T-helper 17 cell (primary cell): Measurements from ENCODE around the gene TAOK3. TPM values are rescaled to one million over a fixed set of nuclear protein-coding genes. Genes with fewer than 3 reads are reported as not detected.
A peak's percentile ranks its signal among the peaks of the same experiment; 100 is the strongest.
"Not testable (repeated sequence)": the region's sequence is repeated elsewhere in the genome, so short reads cannot be mapped to it uniquely, and the experiment has no call there.

ENCODE experiments used
- ATAC-seq: fragments of 150-1000 bp; cut with Tn5 transposase; 2 replicates; pipeline ENCODE4 v1.10.0; 2021; ENCODE audit warnings: mild to moderate bottlenecking, moderate library complexity
- DNase-seq, 3 donors: peaks; one replicate each; pipeline versions ENCODE4 v3.0.0 to v3.0.0-alpha.2; 2020 to 2021
- H3K9me3 ChIP-seq: one replicate; pipeline ENCODE4 v1.7.0; 2013; ENCODE audit warnings: low read length, mild to moderate bottlenecking; ENCODE audit not compliant: control insufficient read depth, poor library complexity, severe bottlenecking
- H3K27ac Mint-ChIP-seq: one replicate; pipeline ENCODE4 v1.8.0; 2022; ENCODE audit warnings: mild to moderate bottlenecking, moderate library complexity, mixed read lengths
- H3K27me3 Mint-ChIP-seq: one replicate; pipeline ENCODE4 v1.8.0; 2022; ENCODE audit warnings: mixed read lengths
- H3K36me3 Mint-ChIP-seq: one replicate; pipeline ENCODE4 v1.8.0; 2022; ENCODE audit warnings: low read depth, mixed read lengths
- H3K4me1 Mint-ChIP-seq: one replicate; pipeline ENCODE4 v1.8.0; 2022; ENCODE audit warnings: mild to moderate bottlenecking, mixed read lengths
- H3K4me3 Mint-ChIP-seq: one replicate; pipeline ENCODE4 v1.8.0; 2022; ENCODE audit warnings: mild to moderate bottlenecking, moderate library complexity, mixed read lengths
- total RNA-seq, 4 donors: library from RNA in 2 of 4; stranded (reverse) in 2 of 4; gene quantifications; one replicate each; pipeline ENCODE4 v1.2.3 and lab custom pipeline; 2022 to 2026

TAOK3 gene
- total RNA-seq (10 to 100 TPM; 77.8 to 82.2 TPM), total RNA-seq (lab: John Stamatoyannopoulos, UW) (84.4 to 106 reads per million in 2 donors)

GRCh38 chr12:118372541-118373495 is at the start of gene TAOK3:
TAOK3 (minus strand) TSS chr12:118372907; CDS start chr12:118255567, 117,340 bp downstream.
- Mint-ChIP-seq H3K4me1 (peaks cover 39% of the 10 kb centered on the region), H3K27me3 (no peaks in the 10 kb centered on the region), H3K4me3 (peak within 1 kb of the TSS; percentile 96), H3K27ac (peak within 1 kb of the TSS; percentile 86), H3K36me3 (peaks cover 2% of the 10 kb centered on the region)
- no peaks in the 10 kb centered on the region for H3K9me3 ChIP-seq
- DNase-seq (peak; percentile 94 to 97 (median 95)), ATAC-seq (peak; percentile 89)

- H3K27me3 Mint-ChIP-seq, result no peaks in the 10 kb centered on the region
- no peak overlapping the region for H3K4me3 Mint-ChIP-seq
- H3K27ac Mint-ChIP-seq, result no peak overlapping the region
Measured at GRCh38 chr12:118420673-118421072, 48.0 kb upstream of the TAOK3 start.

GRCh38 chr12:118418385-118419057 is 45.8 kb upstream of the TAOK3 start:
- no peaks in the 10 kb centered on the region for H3K9me3 ChIP-seq
- H3K36me3 Mint-ChIP-seq, result peaks cover 19% of the 10 kb centered on the region
- no peak overlapping the region for H3K4me3 Mint-ChIP-seq
- no peaks in the 10 kb centered on the region for H3K27me3 Mint-ChIP-seq
- no peak overlapping the region for H3K27ac Mint-ChIP-seq
- DNase-seq, result no peak
- H3K4me1 Mint-ChIP-seq, result no peaks in the 10 kb centered on the region
- no peak for ATAC-seq

More at GRCh38 chr12:118420673-118421072, 48.0 kb upstream of the TAOK3 start:
- Mint-ChIP-seq H3K4me1 (no peaks in the 10 kb centered on the region), H3K36me3 (peaks cover 6% of the 10 kb centered on the region)
- H3K9me3 ChIP-seq, result no peaks in the 10 kb centered on the region
- DNase-seq (no peak), ATAC-seq (no peak)

- Mint-ChIP-seq H3K27me3 (no peaks in the 10 kb centered on the region), H3K36me3 (peaks cover 19% of the 10 kb centered on the region), H3K27ac (no peak overlapping the region), H3K4me3 (no peak overlapping the region), H3K4me1 (no peaks in the 10 kb centered on the region)
- peaks cover under 1% of the 10 kb centered on the region for H3K9me3 ChIP-seq
- ATAC-seq (no peak), DNase-seq (no peak)
Measured at GRCh38 chr12:118417942-118418341, 45.2 kb upstream of the TAOK3 start.

GRCh38 chr12:118409834-118410233 is 37.1 kb upstream of the TAOK3 start:
- no peaks in the 10 kb centered on the region for H3K27me3 Mint-ChIP-seq
- DNase-seq, result no peak
- peaks cover 19% of the 10 kb centered on the region for H3K36me3 Mint-ChIP-seq
- peaks cover 8% of the 10 kb centered on the region for H3K9me3 ChIP-seq
- H3K4me3 Mint-ChIP-seq, result no peak overlapping the region
- H3K4me1 Mint-ChIP-seq, result no peaks in the 10 kb centered on the region
- H3K27ac Mint-ChIP-seq, result no peak overlapping the region
- no peak for ATAC-seq

- H3K9me3 ChIP-seq, DNase-seq, ATAC-seq, H3K27ac Mint-ChIP-seq, H3K4me1 Mint-ChIP-seq, H3K4me3 Mint-ChIP-seq, H3K27me3 Mint-ChIP-seq: not testable (repeated sequence)
- peaks cover 11% of the 10 kb centered on the region for H3K36me3 Mint-ChIP-seq
Measured at GRCh38 chr12:118408241-118408640, 35.5 kb upstream of the TAOK3 start.

GRCh38 chr12:118404876-118405521 is 32.3 kb upstream of the TAOK3 start:
- no peaks in the 10 kb centered on the region for H3K4me1 Mint-ChIP-seq
- no peaks in the 10 kb centered on the region for H3K9me3 ChIP-seq
- ATAC-seq (peak; percentile 58), DNase-seq (peak in 2 of 3 donors; percentile 15 to 36)
- H3K36me3 Mint-ChIP-seq, result peaks cover 3% of the 10 kb centered on the region
- no peak overlapping the region for H3K27ac Mint-ChIP-seq
- no peak overlapping the region for H3K4me3 Mint-ChIP-seq
- H3K27me3 Mint-ChIP-seq, result no peaks in the 10 kb centered on the region

- Mint-ChIP-seq H3K4me3 (no peak overlapping the region), H3K27ac (peak overlapping the region; percentile 54), H3K36me3 (peaks cover 11% of the 10 kb centered on the region), H3K4me1 (peaks cover 5% of the 10 kb centered on the region), H3K27me3 (no peaks in the 10 kb centered on the region)
- ATAC-seq, result no peak
- H3K9me3 ChIP-seq, result no peaks in the 10 kb centered on the region
- no peak for DNase-seq
Measured at GRCh38 chr12:118402251-118402650, 29.5 kb upstream of the TAOK3 start.

GRCh38 chr12:118398940-118399339 is 26.2 kb upstream of the TAOK3 start:
- ATAC-seq, result no peak
- H3K27ac Mint-ChIP-seq, result peak overlapping the region; percentile 84
- no peaks in the 10 kb centered on the region for H3K9me3 ChIP-seq
- no peaks in the 10 kb centered on the region for H3K27me3 Mint-ChIP-seq
- no peak overlapping the region for H3K4me3 Mint-ChIP-seq
- DNase-seq, result no peak
- peaks cover 15% of the 10 kb centered on the region for H3K36me3 Mint-ChIP-seq
- peaks cover 5% of the 10 kb centered on the region for H3K4me1 Mint-ChIP-seq

- H3K9me3 ChIP-seq, result no peaks in the 10 kb centered on the region
- Mint-ChIP-seq H3K4me1 (peaks cover 5% of the 10 kb centered on the region), H3K27me3 (no peaks in the 10 kb centered on the region), H3K36me3 (peaks cover 15% of the 10 kb centered on the region), H3K4me3 (no peak overlapping the region), H3K27ac (peak overlapping the region; percentile 84)
- ATAC-seq, result no peak
- DNase-seq, result no peak
Measured at GRCh38 chr12:118398524-118398923, 25.8 kb upstream of the TAOK3 start.

GRCh38 chr12:118397708-118398440 is 25.2 kb upstream of the TAOK3 start:
- no peak for ATAC-seq
- Mint-ChIP-seq H3K27me3 (no peaks in the 10 kb centered on the region), H3K4me1 (peaks cover 5% of the 10 kb centered on the region), H3K27ac (peak overlapping the region; percentile 84), H3K36me3 (peaks cover 15% of the 10 kb centered on the region), H3K4me3 (no peak overlapping the region)
- H3K9me3 ChIP-seq, result no peaks in the 10 kb centered on the region
- DNase-seq, result no peak

- H3K9me3 ChIP-seq, result no peaks in the 10 kb centered on the region
- DNase-seq (no peak), ATAC-seq (no peak)
- no peak overlapping the region for H3K27ac Mint-ChIP-seq
- H3K4me1 Mint-ChIP-seq, result peaks cover 4% of the 10 kb centered on the region
- peaks cover 9% of the 10 kb centered on the region for H3K36me3 Mint-ChIP-seq
- no peaks in the 10 kb centered on the region for H3K27me3 Mint-ChIP-seq
- no peak overlapping the region for H3K4me3 Mint-ChIP-seq
Measured at GRCh38 chr12:118391836-118392235, 19.1 kb upstream of the TAOK3 start.
